ENCODE measurements around the gene GRIN1. TPM values are rescaled to one million over a fixed set of nuclear protein-coding genes. Genes with fewer than 3 reads are reported as not detected.

GRIN1 gene
- total RNA-seq, 1 experiment from 2014 or later = not detected

GRCh38 chr9:137172901-137173795, 34.2 kb downstream of the GRIN1 start:
- H4K20me1 ChIP-seq (ENCODE audit: insufficient read depth) = no peaks in the 10 kb centered on the region
- peak overlapping the region; percentile 14; the same call in 1 of the 2 replicates for H3K4me2 ChIP-seq
- intact Hi-C loops (cut with micrococcal nuclease; ENCODE audit: unreplicated experiment) = loop anchor here (2.0 kb wide), 1 partner anchor 16 kb away; the partner anchor contains the start of genes ANAPC2 and SSNA1
- no peak overlapping the region for H3K27ac ChIP-seq
- POLR2A ChIA-PET (ENCODE audit: unreplicated experiment) = no interaction called here
- H3K36me3 ChIP-seq (ENCODE audit: low read depth) = no peaks in the 10 kb centered on the region
- H3F3A ChIP-seq (ENCODE audit: insufficient read depth, low read depth) = peaks cover 21% of the 10 kb centered on the region; the same call in 1 of the 2 replicates
- TF ChIP-seq CTCF (conservative IDR thresholded peaks at IDR 0.05) = no peak
- no TSS peak for BruUV-seq (replicated peaks)
- H3K4me3 ChIP-seq = no peak overlapping the region
- CTCF ChIA-PET = no interaction called here
- H3K9me3 ChIP-seq (ENCODE audit: insufficient read depth, low read depth) = no peaks in the 10 kb centered on the region
- DNase-seq = peak; percentile 58 to 75
- no peaks in the 10 kb centered on the region for H3K27me3 ChIP-seq (ENCODE audit: insufficient read depth, low read depth)
- peaks cover 13% of the 10 kb centered on the region; the same call in 1 of the 2 replicates for H3K4me1 ChIP-seq (replicated peaks; ENCODE audit: insufficient read depth)
- H3K79me2 ChIP-seq (ENCODE audit: low read depth) = no peaks in the 10 kb centered on the region
- no peaks in the 10 kb centered on the region for H3K9me2 ChIP-seq (ENCODE audit: insufficient read depth)
- no peak overlapping the region for H2AFZ ChIP-seq

GRCh38 chr9:137173796-137174664, 35.1 kb downstream of the GRIN1 start:
- BruUV-seq (replicated peaks) = no TSS peak
- Histone ChIP-seq H3K27me3 (ENCODE audit: insufficient read depth, low read depth) (no peaks in the 10 kb centered on the region), H4K20me1 (ENCODE audit: insufficient read depth) (no peaks in the 10 kb centered on the region), H2AFZ (no peak overlapping the region), H3K79me2 (ENCODE audit: low read depth) (no peaks in the 10 kb centered on the region), H3K4me1 (replicated peaks; ENCODE audit: insufficient read depth) (peaks cover 13% of the 10 kb centered on the region; the same call in 1 of the 2 replicates), H3K9me3 (ENCODE audit: insufficient read depth, low read depth) (no peaks in the 10 kb centered on the region), H3K36me3 (ENCODE audit: low read depth) (no peaks in the 10 kb centered on the region), H3F3A (ENCODE audit: insufficient read depth, low read depth) (peaks cover 21% of the 10 kb centered on the region; the same call in 1 of the 2 replicates), H3K4me2 (no peak overlapping the region), H3K9me2 (ENCODE audit: insufficient read depth) (no peaks in the 10 kb centered on the region), H3K4me3 (no peak overlapping the region), H3K27ac (no peak overlapping the region)
- POLR2A ChIA-PET (ENCODE audit: unreplicated experiment) = no interaction called here
- DNase-seq = no peak
- TF ChIP-seq CTCF (conservative IDR thresholded peaks at IDR 0.05) = no peak
- no peak for TF ChIP-seq EZH2 (IDR thresholded peaks at IDR 0.05; ENCODE audit: low read depth)
- CTCF ChIA-PET = no interaction called here
- intact Hi-C loops (cut with micrococcal nuclease; ENCODE audit: unreplicated experiment) = loop anchor here (2.0 kb wide), 1 partner anchor 15 kb away; the partner anchor contains the start of genes ANAPC2 and SSNA1

- Histone ChIP-seq H3K4me2 (no peak overlapping the region), H4K20me1 (ENCODE audit: insufficient read depth) (no peaks in the 10 kb centered on the region), H3K36me3 (ENCODE audit: low read depth) (no peaks in the 10 kb centered on the region), H3K79me2 (ENCODE audit: low read depth) (no peaks in the 10 kb centered on the region), H3K4me3 (no peak overlapping the region), H3K9me3 (ENCODE audit: insufficient read depth, low read depth) (no peaks in the 10 kb centered on the region), H3K4me1 (replicated peaks; ENCODE audit: insufficient read depth) (peaks cover 13% of the 10 kb centered on the region; the same call in 1 of the 2 replicates), H3K27me3 (ENCODE audit: insufficient read depth, low read depth) (no peaks in the 10 kb centered on the region), H3K9me2 (ENCODE audit: insufficient read depth) (no peaks in the 10 kb centered on the region), H3K27ac (no peak overlapping the region), H3F3A (ENCODE audit: insufficient read depth, low read depth) (peaks cover 21% of the 10 kb centered on the region; the same call in 1 of the 2 replicates), H2AFZ (no peak overlapping the region)
- BruUV-seq (replicated peaks) = no TSS peak
- TF ChIP-seq CTCF (conservative IDR thresholded peaks at IDR 0.05) (no peak), EZH2 (IDR thresholded peaks at IDR 0.05; ENCODE audit: low read depth) (no peak)
- intact Hi-C loops (cut with micrococcal nuclease; ENCODE audit: unreplicated experiment) = no loop called here
- CTCF ChIA-PET = no interaction called here
- DNase-seq = no peak
- POLR2A ChIA-PET (ENCODE audit: unreplicated experiment) = no interaction called here
Observed at GRCh38 chr9:137174722-137175293, 35.9 kb downstream of the GRIN1 start.
